AG09309 (cell line): ENCODE results near the gene FER.
"Not testable (repeated sequence)": the region's sequence is repeated elsewhere in the genome, so short reads cannot be mapped to it uniquely, and the experiment has no call there.

Source experiments
- DNase-seq: peaks from one replicate; pipeline ENCODE4 v3.0.0-alpha.2; 2010; ENCODE audit warnings: low read depth
- H3K4me3 ChIP-seq: 2 replicates; pipeline ENCODE4 v1.5.1; 2011; ENCODE audit warnings: mild to moderate bottlenecking, low read depth, low read length, moderate library complexity; ENCODE audit not compliant: control insufficient read depth
- CTCF ChIP-seq: IDR thresholded peaks from 2 replicates; pipeline ENCODE4 v1.5.1; 2011; ENCODE audit warnings: mild to moderate bottlenecking, low read depth, low read length, inconsistent platforms; ENCODE audit not compliant: insufficient read depth, control insufficient read depth; ENCODE audit errors: missing control alignments

The FER gene

DNA sequence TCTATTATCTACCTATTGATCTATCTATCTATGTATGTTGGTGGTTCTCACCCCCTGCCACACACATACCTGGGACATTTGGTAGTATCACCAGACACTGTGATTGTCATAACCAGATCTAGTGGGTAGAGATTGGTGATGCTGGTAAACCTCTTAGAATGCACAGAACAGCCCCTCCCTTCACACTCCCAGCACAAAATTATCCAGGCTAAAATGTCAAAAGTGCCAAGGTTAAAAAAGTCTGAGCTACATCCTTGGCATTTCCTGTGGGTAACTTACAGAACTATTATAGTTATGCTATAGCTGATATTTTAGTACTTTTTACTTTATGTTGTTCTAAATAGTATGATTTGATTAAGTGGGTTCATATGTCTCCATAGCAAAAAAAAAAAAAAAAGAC is 151.0 kb downstream of the FER start:
- H3K4me3 ChIP-seq = no peak overlapping the region
- no peak for DNase-seq
- no peak for TF ChIP-seq CTCF

DNA sequence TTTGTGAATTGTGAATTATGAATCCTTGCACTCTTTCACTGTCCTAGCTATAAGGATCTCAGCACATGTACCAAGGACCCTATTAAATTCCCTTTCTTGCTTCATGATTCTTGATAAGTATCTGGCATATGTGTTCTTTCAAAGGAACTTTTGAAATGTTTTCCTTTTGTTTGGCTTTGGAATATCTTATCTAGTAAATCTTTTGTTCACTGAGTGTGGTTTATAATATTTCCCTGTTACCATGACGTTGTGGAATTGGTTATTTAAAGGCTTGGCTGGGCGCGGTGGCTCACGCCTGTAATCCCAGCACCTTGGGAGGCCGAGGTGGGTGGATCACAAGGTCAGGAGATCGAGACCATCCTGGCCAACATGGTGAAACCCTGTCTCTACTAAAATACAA is 151.5 kb downstream of the FER start:
- not testable (repeated sequence) for DNase-seq, H3K4me3 ChIP-seq

- H3K4me3 ChIP-seq = no peak overlapping the region
- TF ChIP-seq CTCF = no peak
- no peak for DNase-seq
These were observed 153.0 kb downstream of the FER start for GRCh38 chr5:108900668-108901067.

DNA sequence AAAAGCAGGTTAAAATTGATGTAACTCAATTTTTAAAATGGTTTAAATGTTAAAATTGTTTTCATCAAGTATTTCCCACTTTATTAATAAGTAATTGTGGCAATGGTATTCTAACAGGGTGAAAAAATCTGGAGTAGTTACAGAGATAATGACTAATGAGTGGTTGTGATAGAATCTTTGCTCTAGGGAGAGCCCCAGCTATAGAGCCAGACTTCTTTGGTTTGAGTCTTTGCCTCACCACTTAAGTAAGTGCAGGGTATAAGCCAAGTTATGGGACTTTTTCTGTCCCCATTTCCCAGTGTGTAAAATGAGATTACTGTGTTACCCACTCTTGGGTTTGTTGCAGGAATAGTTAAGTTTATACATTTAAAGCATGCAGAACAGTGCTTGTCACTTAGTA is 158.1 kb downstream of the FER start:
- no peak for TF ChIP-seq CTCF
- H3K4me3 ChIP-seq = no peak overlapping the region
- no peak for DNase-seq

DNA sequence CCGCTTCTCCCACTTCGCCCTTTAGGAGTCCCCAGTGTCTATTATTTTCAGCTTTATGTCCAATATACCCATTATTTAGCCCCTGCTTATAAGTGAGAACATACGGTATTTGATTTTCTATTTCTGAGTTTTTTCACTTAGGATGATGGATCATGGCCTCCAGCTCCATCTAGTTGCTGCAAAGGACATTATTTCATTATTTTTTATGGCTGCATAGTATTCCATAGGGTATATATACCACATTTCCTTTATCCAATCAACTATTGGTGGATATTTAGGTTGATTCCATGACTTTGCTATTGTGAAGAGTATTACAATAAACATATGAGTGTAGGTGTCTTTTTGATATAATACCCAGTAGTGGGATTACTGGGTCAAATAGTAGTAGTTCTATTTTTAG is 162.9 kb downstream of the FER start:
- TF ChIP-seq CTCF = no peak
- H3K4me3 ChIP-seq = no peak overlapping the region
- DNase-seq = no peak

GRCh38 chr5:108911055-108911454 is 163.4 kb downstream of the FER start:
- no peak for DNase-seq
- no peak overlapping the region for H3K4me3 ChIP-seq
- TF ChIP-seq CTCF = no peak

DNA sequence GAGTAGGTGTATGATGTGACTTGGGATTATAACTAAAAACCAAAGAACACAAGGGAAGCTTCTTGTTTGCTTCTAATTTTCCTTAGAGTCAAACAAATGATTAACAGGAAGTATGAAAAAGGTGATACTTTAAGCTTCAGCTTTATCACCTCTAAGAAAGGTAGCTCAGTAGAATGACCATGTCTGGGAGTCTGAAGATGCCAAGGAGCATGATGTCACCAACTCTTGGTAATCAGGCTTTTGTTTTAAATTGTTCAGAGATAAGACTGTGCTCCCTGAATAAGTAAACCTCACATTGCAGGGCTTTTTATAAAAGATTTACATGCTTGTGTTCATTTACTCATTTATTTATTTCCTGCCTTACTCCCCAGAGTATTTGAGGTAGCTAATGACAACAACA is 169.9 kb downstream of the FER start:
- H3K4me3 ChIP-seq = no peak overlapping the region
- TF ChIP-seq CTCF = no peak
- DNase-seq = no peak
